HepG2 (cell line): Measurements from ENCODE around the gene LATS1. TPM values are rescaled to one million over a fixed set of nuclear protein-coding genes. Genes with fewer than 3 reads are reported as not detected.

ENCODE experiments used
- HIVEP1 ChIP-seq: sonication (generic); formaldehyde crosslinking; IDR thresholded peaks from 2 replicates; pipeline ENCODE4 v1.4.0; 2020; ENCODE audit warnings: mild to moderate bottlenecking, missing genetic modification reagents
- KLF12 ChIP-seq: sonication (generic); formaldehyde crosslinking; IDR thresholded peaks from 2 replicates; pipeline ENCODE4 v1.4.0; 2020; ENCODE audit warnings: missing genetic modification reagents, borderline replicate concordance
- MAZ ChIP-seq, 2 experiments: sonication (generic) in 1 of 2; formaldehyde crosslinking in 1 of 2; IDR thresholded peaks; 2 replicates each; pipeline versions ENCODE4 v1.5.0 to v1.6.1; 2012 to 2020; ENCODE audit warnings: low read depth in 2 of 2, mild to moderate bottlenecking in 2 of 2, borderline replicate concordance in 1 of 2, improper control_type of control experiment in 1 of 2, low read length in 1 of 2, missing genetic modification reagents in 1 of 2, moderate library complexity in 1 of 2
- SMAD9 ChIP-seq: sonication (generic); formaldehyde crosslinking; IDR thresholded peaks from 2 replicates; pipeline ENCODE4 v1.5.1; 2020; ENCODE audit warnings: mild to moderate bottlenecking, missing genetic modification reagents
- SRY ChIP-seq: sonication (generic); formaldehyde crosslinking; IDR thresholded peaks from 2 replicates; pipeline ENCODE4 v1.8.0; 2022; ENCODE audit warnings: mild to moderate bottlenecking, missing genetic modification reagents
- THAP11 ChIP-seq: IDR thresholded peaks from 2 replicates; pipeline ENCODE4 v1.6.1; 2016; ENCODE audit warnings: missing biosample characterization, missing genetic modification reagents
- TSC22D2 ChIP-seq: sonication (generic); formaldehyde crosslinking; IDR thresholded peaks from 2 replicates; pipeline ENCODE4 v1.5.1; 2020; ENCODE audit warnings: missing genetic modification reagents, mild to moderate bottlenecking, borderline replicate concordance
- YEATS2 ChIP-seq: sonication (generic); formaldehyde crosslinking; IDR thresholded peaks from 2 replicates; pipeline ENCODE4 v1.4.0; 2020; ENCODE audit warnings: missing genetic modification reagents, borderline replicate concordance
- ZNF205 ChIP-seq: IDR thresholded peaks from 2 replicates; pipeline ENCODE4 v1.6.1; 2018; ENCODE audit warnings: missing biosample characterization, missing genetic modification reagents
- ZNF263 ChIP-seq: sonication (generic); formaldehyde crosslinking; IDR thresholded peaks from 2 replicates; pipeline ENCODE4 v1.4.0; 2020; ENCODE audit warnings: missing genetic modification reagents
- ZNF530 ChIP-seq: sonication (generic); formaldehyde crosslinking; IDR thresholded peaks from 2 replicates; pipeline ENCODE4 v1.5.0; 2020; ENCODE audit warnings: low read depth, mild to moderate bottlenecking, missing genetic modification reagents
- ZNF563 ChIP-seq: sonication (generic); formaldehyde crosslinking; IDR thresholded peaks from 2 replicates; pipeline ENCODE4 v1.8.0; 2022; ENCODE audit warnings: mild to moderate bottlenecking, moderate library complexity, missing genetic modification reagents
- ZNF749 ChIP-seq: sonication (generic); formaldehyde crosslinking; IDR thresholded peaks from 2 replicates; pipeline ENCODE4 v1.8.0; 2022; ENCODE audit warnings: mild to moderate bottlenecking, missing genetic modification reagents, moderate library complexity, borderline replicate concordance
- polyA plus RNA-seq, 8 experiments: library from polyadenylated mRNA; depleted of rRNA in 3 of 8; stranded (reverse) in 7 of 8; unstranded in 1 of 8; fragments of >200 nt; fragmentation: Illumina TruSeq in 4 of 8; extraction: Trizol in 4 of 8; gene quantifications; 2 replicates each; pipeline versions ENCODE4 v1.2.1 to v1.2.3, GENCODE V29; 2011 to 2016; ENCODE audit warnings: low read depth in 4 of 8, missing spikeins in 1 of 8, mixed read lengths in 1 of 8; ENCODE audit not compliant: insufficient read depth in 1 of 8
- total RNA-seq, 5 experiments: library from RNA; depleted of rRNA; stranded (reverse); fragments of >200 nt; fragmentation: Illumina TruSeq; extraction: Trizol; gene quantifications; 2 replicates each; pipeline ENCODE4 v1.2.3, GENCODE V29; 2016; ENCODE audit warnings: low read depth in 1 of 5
- TF ChIP-seq, protein P1 (sequence below): sonication (generic); formaldehyde crosslinking; IDR thresholded peaks from 2 replicates; pipeline ENCODE4 v1.8.0; 2022; ENCODE audit warnings: missing genetic modification reagents, low read depth, mild to moderate bottlenecking, borderline replicate concordance
- TF ChIP-seq, protein P2 (sequence below): sonication (generic); formaldehyde crosslinking; IDR thresholded peaks from 2 replicates; pipeline ENCODE4; 2020; ENCODE audit warnings: missing genetic modification reagents, mild to moderate bottlenecking, borderline replicate concordance
- TF ChIP-seq, protein P3 (sequence below): sonication (generic); formaldehyde crosslinking; IDR thresholded peaks from 2 replicates; pipeline ENCODE4 v1.4.0; 2020; ENCODE audit warnings: missing genetic modification reagents
- TF ChIP-seq, protein P4 (sequence below): sonication (generic); formaldehyde crosslinking; IDR thresholded peaks from 2 replicates; pipeline ENCODE4 v1.8.1; 2023; ENCODE audit warnings: mild to moderate bottlenecking, missing genetic modification reagents
- TF ChIP-seq, protein P5 (sequence below): sonication (generic); formaldehyde crosslinking; IDR thresholded peaks from 2 replicates; pipeline ENCODE4 v1.5.0; 2020; ENCODE audit warnings: missing genetic modification reagents, mild to moderate bottlenecking, borderline replicate concordance

Gene LATS1
- total and polyA plus RNA-seq, 2 of the 13 experiments (the other 11 are each of a cell fraction or from before 2014, with no cell fraction given), result 9.9 to 12.6 TPM

DNA sequence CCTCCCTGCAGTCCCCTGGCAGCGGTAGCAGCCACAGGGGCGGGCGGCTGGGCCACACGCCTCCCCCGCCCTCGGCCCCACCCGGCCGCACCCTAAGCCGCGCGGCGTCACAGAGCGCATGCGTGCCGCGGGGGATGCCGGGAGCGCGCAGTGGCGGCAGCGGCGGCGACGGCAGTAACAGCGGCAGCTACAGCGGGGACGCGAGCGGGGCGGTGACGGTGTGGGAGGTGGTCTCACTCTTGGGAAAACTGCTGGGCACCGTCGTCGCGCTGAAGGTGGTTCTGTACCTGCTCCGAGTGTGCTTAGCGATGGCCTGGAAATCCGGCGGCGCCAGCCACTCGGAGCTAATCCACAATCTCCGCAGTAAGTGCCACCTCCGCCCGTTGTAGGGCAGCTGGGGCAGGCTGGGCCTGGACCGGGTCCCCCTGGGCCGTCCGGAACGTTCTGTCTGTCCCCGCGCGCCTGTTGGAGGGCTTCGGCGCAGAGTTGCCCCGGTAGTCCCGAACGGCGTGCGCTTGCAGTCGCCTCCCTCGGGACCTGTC, 31.8 kb upstream of the LATS1 start, which contains the start of gene PCMT1 (continued):
- peak; percentile 75; the same call in 1 of the 2 replicates for TF ChIP-seq ZNF563 (CRISPR knock-in tag)
- TF ChIP-seq KLF12 (CRISPR knock-in tag), result peak; percentile 97
- TF ChIP-seq SMAD9, result peak; percentile 94
- peak; percentile 69 for TF ChIP-seq MAZ (IDR thresholded peaks at IDR 0.05; ENCODE audit: borderline replicate concordance, low read depth, low read length)
- TF ChIP-seq MAZ (CRISPR knock-in tag; IDR thresholded peaks at IDR 0.05; ENCODE audit: low read depth), result peak; percentile 93
- no peak for TF ChIP-seq SRY (CRISPR knock-in tag)
- TF ChIP-seq, protein P1, sequence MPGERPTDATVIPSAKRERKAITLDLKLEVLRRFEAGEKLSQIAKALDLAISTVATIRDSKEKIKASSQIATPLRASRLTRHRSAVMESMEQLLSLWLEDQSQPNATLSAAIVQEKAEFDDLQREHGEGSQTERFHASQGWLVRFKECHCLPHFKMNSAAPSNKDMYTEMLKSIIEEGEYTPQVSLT (CRISPR knock-in tag), result no peak
- TF ChIP-seq YEATS2 (CRISPR knock-in tag), result peak; percentile 67
- TF ChIP-seq, protein P2, sequence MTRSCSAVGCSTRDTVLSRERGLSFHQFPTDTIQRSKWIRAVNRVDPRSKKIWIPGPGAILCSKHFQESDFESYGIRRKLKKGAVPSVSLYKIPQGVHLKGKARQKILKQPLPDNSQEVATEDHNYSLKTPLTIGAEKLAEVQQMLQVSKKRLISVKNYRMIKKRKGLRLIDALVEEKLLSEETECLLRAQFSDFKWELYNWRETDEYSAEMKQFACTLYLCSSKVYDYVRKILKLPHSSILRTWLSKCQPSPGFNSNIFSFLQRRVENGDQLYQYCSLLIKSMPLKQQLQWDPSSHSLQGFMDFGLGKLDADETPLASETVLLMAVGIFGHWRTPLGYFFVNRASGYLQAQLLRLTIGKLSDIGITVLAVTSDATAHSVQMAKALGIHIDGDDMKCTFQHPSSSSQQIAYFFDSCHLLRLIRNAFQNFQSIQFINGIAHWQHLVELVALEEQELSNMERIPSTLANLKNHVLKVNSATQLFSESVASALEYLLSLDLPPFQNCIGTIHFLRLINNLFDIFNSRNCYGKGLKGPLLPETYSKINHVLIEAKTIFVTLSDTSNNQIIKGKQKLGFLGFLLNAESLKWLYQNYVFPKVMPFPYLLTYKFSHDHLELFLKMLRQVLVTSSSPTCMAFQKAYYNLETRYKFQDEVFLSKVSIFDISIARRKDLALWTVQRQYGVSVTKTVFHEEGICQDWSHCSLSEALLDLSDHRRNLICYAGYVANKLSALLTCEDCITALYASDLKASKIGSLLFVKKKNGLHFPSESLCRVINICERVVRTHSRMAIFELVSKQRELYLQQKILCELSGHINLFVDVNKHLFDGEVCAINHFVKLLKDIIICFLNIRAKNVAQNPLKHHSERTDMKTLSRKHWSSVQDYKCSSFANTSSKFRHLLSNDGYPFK, result peak; percentile 87
- TF ChIP-seq, protein P3, sequence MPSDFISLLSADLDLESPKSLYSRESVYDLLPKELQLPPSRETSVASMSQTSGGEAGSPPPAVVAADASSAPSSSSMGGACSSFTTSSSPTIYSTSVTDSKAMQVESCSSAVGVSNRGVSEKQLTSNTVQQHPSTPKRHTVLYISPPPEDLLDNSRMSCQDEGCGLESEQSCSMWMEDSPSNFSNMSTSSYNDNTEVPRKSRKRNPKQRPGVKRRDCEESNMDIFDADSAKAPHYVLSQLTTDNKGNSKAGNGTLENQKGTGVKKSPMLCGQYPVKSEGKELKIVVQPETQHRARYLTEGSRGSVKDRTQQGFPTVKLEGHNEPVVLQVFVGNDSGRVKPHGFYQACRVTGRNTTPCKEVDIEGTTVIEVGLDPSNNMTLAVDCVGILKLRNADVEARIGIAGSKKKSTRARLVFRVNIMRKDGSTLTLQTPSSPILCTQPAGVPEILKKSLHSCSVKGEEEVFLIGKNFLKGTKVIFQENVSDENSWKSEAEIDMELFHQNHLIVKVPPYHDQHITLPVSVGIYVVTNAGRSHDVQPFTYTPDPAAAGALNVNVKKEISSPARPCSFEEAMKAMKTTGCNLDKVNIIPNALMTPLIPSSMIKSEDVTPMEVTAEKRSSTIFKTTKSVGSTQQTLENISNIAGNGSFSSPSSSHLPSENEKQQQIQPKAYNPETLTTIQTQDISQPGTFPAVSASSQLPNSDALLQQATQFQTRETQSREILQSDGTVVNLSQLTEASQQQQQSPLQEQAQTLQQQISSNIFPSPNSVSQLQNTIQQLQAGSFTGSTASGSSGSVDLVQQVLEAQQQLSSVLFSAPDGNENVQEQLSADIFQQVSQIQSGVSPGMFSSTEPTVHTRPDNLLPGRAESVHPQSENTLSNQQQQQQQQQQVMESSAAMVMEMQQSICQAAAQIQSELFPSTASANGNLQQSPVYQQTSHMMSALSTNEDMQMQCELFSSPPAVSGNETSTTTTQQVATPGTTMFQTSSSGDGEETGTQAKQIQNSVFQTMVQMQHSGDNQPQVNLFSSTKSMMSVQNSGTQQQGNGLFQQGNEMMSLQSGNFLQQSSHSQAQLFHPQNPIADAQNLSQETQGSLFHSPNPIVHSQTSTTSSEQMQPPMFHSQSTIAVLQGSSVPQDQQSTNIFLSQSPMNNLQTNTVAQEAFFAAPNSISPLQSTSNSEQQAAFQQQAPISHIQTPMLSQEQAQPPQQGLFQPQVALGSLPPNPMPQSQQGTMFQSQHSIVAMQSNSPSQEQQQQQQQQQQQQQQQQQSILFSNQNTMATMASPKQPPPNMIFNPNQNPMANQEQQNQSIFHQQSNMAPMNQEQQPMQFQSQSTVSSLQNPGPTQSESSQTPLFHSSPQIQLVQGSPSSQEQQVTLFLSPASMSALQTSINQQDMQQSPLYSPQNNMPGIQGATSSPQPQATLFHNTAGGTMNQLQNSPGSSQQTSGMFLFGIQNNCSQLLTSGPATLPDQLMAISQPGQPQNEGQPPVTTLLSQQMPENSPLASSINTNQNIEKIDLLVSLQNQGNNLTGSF, result peak; percentile 42; the same call in 1 of the 2 replicates
- 0 out of 2 replicates have a peak, but pooled peaks have one; percentile 25 for TF ChIP-seq ZNF263 (CRISPR knock-in tag)
- TF ChIP-seq TSC22D2 (CRISPR knock-in tag), result no peak
- peak; percentile 55; the same call in 1 of the 2 replicates for TF ChIP-seq ZNF749 (CRISPR knock-in tag)
- TF ChIP-seq ZNF530 (CRISPR knock-in tag), result no peak
- TF ChIP-seq, protein P4, sequence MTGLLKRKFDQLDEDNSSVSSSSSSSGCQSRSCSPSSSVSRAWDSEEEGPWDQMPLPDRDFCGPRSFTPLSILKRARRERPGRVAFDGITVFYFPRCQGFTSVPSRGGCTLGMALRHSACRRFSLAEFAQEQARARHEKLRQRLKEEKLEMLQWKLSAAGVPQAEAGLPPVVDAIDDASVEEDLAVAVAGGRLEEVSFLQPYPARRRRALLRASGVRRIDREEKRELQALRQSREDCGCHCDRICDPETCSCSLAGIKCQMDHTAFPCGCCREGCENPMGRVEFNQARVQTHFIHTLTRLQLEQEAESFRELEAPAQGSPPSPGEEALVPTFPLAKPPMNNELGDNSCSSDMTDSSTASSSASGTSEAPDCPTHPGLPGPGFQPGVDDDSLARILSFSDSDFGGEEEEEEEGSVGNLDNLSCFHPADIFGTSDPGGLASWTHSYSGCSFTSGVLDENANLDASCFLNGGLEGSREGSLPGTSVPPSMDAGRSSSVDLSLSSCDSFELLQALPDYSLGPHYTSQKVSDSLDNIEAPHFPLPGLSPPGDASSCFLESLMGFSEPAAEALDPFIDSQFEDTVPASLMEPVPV (CRISPR knock-in tag), result peak; percentile 94
- peak; percentile 78 for TF ChIP-seq THAP11 (CRISPR knock-in tag)
- TF ChIP-seq, protein P5, sequence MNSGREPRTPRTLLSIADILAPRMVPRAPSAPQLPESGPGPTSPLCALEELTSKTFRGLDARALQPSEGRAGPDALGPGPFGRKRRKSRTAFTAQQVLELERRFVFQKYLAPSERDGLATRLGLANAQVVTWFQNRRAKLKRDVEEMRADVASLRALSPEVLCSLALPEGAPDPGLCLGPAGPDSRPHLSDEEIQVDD (CRISPR knock-in tag), result 0 out of 2 replicates have a peak, but pooled peaks have one; percentile 69
- TF ChIP-seq ZNF205 (CRISPR knock-in tag), result 0 out of 2 replicates have a peak, but pooled peaks have one; percentile 30
- TF ChIP-seq HIVEP1, result peak; percentile 74; the same call in 1 of the 2 replicates
